ENCODE measurements around the gene SLC26A1. TPM values are rescaled to one million over a fixed set of nuclear protein-coding genes. Genes with fewer than 3 reads are reported as not detected.
"Not testable (repeated sequence)": the region's sequence is repeated elsewhere in the genome, so short reads cannot be mapped to it uniquely, and the experiment has no call there.

The SLC26A1 gene
- polyA plus RNA-seq, 3 donors from 2014 or later, result 0.52 to 0.77 TPM; not detected in 1

DNA sequence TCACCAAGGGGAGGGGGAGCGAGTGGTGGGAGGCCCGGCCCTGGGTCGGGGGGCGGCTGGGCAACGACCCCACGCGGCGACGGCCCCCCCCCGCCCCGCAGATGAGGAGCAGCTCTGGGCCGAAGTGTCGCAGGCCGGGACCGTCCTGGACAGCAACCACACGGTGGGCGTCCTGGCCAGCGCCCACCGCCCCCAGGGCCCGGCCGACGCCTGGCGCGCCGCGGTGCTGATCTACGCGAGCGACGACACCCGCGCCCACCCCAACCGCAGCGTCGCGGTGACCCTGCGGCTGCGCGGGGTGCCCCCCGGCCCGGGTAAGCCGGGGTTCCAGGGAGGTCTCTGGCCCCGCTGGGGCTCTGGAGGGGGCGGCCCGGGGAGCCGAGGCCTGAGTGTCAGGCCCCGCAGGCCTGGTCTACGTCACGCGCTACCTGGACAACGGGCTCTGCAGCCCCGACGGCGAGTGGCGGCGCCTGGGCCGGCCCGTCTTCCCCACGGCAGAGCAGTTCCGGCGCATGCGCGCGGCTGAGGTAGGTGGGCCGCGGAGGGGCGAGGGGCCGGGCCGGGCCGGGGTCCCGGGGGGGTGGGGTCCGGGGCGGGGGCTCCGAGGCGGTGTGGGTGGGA lies 9.5 kb upstream of the SLC26A1 start:
- H3K36me3 Mint-ChIP-seq, result peaks cover 0 to 4% (median 0%) of the 10 kb centered on the region in 3 donors
- no peak overlapping the region for H3K4me3 Mint-ChIP-seq
- H3K4me1 Mint-ChIP-seq, result peaks cover 0 to 3% of the 10 kb centered on the region in 2 donors
- H3K27me3 Mint-ChIP-seq (ENCODE audit: low read depth in 3 of 3), result peaks cover 8 to 28% (median 17%) of the 10 kb centered on the region in 3 donors
- no peak for DNase-seq
- H3K27ac Mint-ChIP-seq, result no peak overlapping the region
- peaks cover 0 to 2% (median 0%) of the 10 kb centered on the region in 6 donors for H3K9me3 Mint-ChIP-seq

DNA sequence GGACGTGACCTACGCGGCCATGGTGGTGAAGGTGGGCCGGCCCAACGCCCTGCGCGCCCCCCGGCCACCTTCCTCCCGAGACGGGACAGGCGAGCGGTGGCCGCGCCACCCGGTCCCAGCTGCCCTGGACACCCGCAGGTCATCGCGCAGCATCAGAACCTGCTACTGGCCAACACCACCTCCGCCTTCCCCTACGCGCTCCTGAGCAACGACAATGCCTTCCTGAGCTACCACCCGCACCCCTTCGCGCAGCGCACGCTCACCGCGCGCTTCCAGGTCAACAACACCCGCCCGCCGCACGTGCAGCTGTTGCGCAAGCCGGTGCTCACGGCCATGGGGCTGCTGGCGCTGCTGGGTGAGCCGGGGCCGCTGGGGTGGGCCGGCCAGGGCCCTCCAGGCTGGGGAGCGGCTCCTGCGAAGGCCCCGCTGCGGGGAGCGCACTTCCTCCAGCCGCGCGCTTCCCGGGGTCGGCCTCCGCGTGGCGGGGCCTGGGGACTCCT lies 9.0 kb upstream of the SLC26A1 start:
- Mint-ChIP-seq H3K4me1 (peaks cover 0 to 3% of the 10 kb centered on the region in 2 donors), H3K9me3 (peaks cover 0 to 1% (median 0%) of the 10 kb centered on the region in 6 donors), H3K27me3 (ENCODE audit: low read depth in 3 of 3) (peaks cover 8 to 25% (median 14%) of the 10 kb centered on the region in 3 donors), H3K36me3 (peaks cover 0 to 4% (median 0%) of the 10 kb centered on the region in 3 donors), H3K4me3 (peak overlapping the region in 1 of 5 donors; percentile 44), H3K27ac (no peak overlapping the region)
- peak in 2 of 3 donors; percentile 24 to 29 for DNase-seq

DNA sequence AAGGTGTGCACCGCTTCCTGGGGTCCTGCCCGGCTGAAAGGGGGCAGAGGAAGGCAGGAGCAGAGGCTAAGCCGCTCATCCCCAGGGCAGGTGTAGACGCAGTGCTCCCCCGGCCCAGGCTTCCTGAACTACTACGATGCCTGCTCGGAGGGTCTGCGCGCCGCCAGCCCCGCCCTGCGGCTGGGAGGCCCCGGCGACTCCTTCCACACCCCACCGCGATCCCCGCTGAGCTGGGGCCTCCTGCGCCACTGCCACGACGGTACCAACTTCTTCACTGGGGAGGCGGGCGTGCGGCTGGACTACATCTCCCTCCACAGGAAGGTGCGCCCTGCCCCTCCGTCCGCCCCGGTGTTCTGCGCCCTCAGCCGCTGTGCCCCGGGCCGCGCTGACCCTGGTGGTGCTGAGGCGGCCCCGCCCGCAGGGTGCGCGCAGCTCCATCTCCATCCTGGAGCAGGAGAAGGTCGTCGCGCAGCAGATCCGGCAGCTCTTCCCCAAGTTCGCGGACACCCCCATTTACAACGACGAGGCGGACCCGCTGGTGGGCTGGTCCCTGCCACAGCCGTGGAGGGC lies 8.4 kb upstream of the SLC26A1 start:
- Mint-ChIP-seq H3K9me3 (peaks cover 0 to 1% (median 0%) of the 10 kb centered on the region in 6 donors), H3K4me3 (no peak overlapping the region), H3K27me3 (ENCODE audit: low read depth in 3 of 3) (peaks cover 8 to 23% (median 13%) of the 10 kb centered on the region in 3 donors), H3K4me1 (peaks cover 0 to 3% of the 10 kb centered on the region in 2 donors), H3K36me3 (no peaks in the 10 kb centered on the region), H3K27ac (no peak overlapping the region)
- DNase-seq, result no peak

DNA sequence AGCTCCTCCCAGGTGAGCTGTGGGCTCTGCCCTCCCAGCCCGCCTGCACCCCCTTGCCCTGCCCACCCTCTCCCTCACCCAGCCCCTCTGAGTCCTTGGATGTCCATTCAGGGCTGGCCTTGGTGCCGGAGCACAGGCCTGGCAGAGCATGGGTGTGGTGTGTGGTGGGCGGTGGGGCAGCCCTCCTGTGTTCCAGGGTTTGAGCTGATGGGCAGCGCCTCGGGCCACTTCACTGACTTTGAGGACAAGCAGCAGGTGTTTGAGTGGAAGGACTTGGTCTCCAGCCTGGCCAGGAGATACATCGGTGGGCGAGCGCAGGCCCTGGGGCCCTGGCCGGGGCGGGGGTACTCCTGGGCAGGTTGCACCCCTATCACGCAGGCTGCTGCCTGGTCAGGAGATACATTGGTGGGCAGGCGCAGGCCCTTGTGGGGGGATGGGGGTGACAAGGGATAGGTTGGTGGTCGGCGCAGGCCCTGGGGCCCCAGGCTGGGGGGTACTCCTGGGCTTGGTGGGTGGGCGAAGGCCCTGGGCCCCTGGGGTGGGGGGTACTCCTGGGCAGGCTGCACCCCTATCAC lies 7.6 kb upstream of the SLC26A1 start:
- no peak for DNase-seq
- H3K4me3 Mint-ChIP-seq, result no peak overlapping the region
- H3K36me3 Mint-ChIP-seq, result no peaks in the 10 kb centered on the region
- no peak overlapping the region for H3K27ac Mint-ChIP-seq
- peaks cover 0 to 1% (median 0%) of the 10 kb centered on the region in 6 donors for H3K9me3 Mint-ChIP-seq
- peaks cover 0 to 3% of the 10 kb centered on the region in 2 donors for H3K4me1 Mint-ChIP-seq
- H3K27me3 Mint-ChIP-seq (ENCODE audit: low read depth in 3 of 3), result peaks cover 7 to 17% (median 13%) of the 10 kb centered on the region in 3 donors

DNA sequence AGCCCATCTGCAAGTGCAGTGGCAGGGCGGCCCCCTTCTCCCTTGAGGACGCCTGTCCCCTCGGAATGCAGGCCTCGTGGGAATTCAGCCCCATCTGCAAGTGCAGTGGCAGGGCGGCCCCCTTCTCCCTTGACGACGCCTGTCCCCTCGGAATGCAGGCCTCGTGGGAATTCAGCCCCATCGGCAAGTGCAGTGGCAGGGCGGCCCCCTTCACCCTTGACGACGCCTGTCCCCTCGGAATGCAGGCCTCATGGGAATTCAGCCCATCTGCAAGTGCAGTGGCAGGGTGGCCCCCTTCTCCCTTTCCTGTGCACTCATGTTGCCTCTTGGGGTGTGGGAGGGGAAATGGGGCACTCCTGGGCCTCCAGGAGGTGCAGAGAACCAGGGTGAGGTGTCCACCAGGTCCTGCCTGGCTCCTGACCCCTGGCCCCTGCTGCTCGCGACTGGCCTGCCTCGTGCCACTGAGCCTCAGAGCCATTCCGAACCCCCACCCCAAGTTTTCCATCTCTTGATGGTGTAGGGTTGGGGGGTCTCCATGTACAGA lies 6.8 kb upstream of the SLC26A1 start:
- Mint-ChIP-seq H3K9me3 (peaks cover 0 to 1% (median 0%) of the 10 kb centered on the region in 6 donors), H3K4me3 (no peak overlapping the region), H3K36me3 (no peaks in the 10 kb centered on the region), H3K27ac (no peak overlapping the region), H3K27me3 (ENCODE audit: low read depth in 3 of 3) (peaks cover 7 to 15% (median 13%) of the 10 kb centered on the region in 3 donors), H3K4me1 (peaks cover 0 to 3% of the 10 kb centered on the region in 2 donors)
- no peak for DNase-seq

DNA sequence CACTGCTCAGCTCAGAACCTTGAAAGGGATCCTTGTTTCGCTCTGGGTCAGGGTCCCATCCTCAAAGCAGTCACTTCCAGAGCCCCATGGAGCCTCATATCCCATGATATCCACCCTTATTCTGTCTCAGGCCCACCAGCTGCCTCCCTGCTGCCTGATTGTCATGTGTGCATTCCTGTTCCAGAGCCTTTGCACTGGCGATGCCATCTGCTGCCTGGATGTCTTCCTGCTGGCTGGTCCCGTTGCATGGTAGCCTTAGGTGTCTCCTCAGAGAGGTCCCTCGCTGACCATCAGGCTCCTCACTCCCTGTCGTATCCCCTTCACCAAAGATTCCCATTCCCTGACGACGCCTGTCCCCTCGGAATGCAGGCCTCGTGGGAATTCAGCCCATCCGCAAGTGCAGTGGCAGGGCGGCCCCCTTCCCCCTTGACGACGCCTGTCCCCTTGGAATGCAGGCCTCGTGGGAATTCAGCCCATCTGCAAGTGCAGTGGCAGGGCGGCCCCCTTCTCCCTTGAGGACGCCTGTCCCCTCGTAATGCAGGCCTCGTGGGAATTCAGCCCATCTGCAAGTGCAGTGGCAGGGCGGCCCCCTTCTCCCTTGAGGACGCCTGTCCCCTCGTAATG lies 6.1 kb upstream of the SLC26A1 start:
- Mint-ChIP-seq H3K27me3 (ENCODE audit: low read depth in 3 of 3) (peaks cover 4 to 13% (median 11%) of the 10 kb centered on the region in 3 donors), H3K4me3 (peak overlapping the region in 1 of 5 donors; percentile 8)
- H3K4me1 Mint-ChIP-seq, H3K27ac Mint-ChIP-seq, H3K36me3 Mint-ChIP-seq, DNase-seq, H3K9me3 Mint-ChIP-seq: not testable (repeated sequence)

DNA sequence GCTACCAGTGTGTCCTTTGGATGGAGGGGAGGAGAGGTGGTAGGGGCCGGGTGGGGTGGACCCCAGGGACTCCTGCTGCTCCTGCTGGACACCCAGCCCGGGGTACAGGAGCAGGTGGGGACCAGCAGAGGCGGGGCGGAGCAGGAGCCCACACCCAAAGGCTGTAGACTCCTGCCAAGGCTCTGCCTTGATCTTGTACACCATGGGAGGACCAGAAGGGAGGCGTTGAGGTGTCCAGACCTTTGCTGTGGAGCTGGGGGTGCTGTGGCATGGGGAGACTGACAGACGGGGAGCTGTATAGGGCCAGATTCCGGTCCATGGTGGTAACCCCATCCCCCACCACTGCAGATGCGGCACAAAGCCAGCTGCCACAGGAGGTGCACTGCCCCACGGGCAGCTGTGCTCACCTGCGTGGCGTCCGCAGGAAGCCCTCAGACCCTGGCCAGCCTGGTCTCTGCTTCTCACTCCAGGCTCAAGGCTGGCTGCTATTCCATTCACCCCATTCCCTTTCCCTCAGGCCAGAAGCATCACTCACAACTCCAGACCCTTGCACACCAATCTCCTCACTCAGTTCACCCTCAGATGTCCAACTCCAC lies 5.0 kb upstream of the SLC26A1 start:
- Mint-ChIP-seq H3K27ac (no peak overlapping the region), H3K36me3 (no peaks in the 10 kb centered on the region), H3K27me3 (ENCODE audit: low read depth in 3 of 3) (peaks cover 2 to 13% (median 9%) of the 10 kb centered on the region in 3 donors), H3K4me3 (peak overlapping the region in 2 of 5 donors; percentile 30 to 35), H3K4me1 (peaks cover 0 to 3% of the 10 kb centered on the region in 2 donors), H3K9me3 (no peaks in the 10 kb centered on the region)
- DNase-seq, result no peak

DNA sequence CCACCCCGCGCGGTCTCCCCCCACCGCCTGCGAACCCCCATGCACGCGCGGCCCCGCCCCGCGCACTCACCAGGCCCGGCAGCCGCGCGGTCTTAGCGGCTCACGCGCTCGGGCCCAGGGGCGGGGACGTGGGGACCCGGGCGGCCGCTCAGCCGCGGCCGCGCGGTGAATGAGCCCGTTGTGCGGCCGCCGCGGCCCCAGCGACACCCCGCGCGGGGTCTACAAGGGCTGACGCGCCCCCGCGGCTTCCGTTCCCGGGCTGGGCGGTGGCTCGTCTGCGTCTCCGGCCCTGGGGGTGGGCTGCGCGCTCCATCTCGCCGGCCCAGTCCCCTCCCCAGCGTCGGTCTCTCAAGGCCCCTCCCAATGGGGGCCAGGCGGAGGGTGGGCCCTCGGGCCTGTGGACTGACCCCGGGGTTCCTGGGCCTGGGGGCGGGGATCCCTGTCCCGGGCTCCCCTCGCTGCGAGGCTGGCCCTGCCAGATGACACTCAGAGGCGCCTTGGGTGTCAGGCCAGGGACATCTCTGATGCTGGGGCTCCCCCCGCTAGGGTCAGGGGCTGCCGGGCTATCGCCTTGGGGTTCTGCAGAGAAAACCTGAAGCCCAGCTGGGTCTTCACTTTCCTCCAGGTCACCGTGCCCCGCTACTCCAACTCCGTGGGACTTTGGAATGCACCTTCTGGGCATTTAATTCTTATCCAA lies 4.3 kb upstream of the SLC26A1 start:
- peak overlapping the region in 1 of 5 donors; percentile 24 for H3K4me3 Mint-ChIP-seq
- peaks cover 0 to 3% of the 10 kb centered on the region in 2 donors for H3K4me1 Mint-ChIP-seq
- H3K36me3 Mint-ChIP-seq, result no peaks in the 10 kb centered on the region
- no peak for DNase-seq
- H3K27ac Mint-ChIP-seq, result no peak overlapping the region
- H3K9me3 Mint-ChIP-seq, result no peaks in the 10 kb centered on the region
- H3K27me3 Mint-ChIP-seq (ENCODE audit: low read depth in 3 of 3), result peaks cover 2 to 13% (median 9%) of the 10 kb centered on the region in 3 donors

DNA sequence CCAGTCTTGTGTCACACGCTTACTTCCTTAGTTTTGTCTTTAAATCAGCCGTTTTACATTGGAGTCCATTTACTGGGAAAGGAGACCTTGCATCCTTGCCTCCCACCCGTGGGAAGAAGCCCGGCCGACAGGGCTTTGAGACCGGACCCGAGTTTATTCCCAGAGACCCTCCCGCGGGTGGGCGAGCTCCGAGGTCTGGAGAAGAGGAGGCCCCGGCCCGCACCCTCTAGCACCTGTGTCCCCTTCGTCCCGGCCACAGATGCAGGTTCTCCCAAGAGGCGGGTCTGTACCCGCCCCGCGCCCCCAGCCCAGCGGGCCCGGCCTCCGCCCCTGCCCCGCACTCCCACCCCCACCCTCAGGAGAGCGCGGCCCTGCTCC lies 3.8 kb upstream of the SLC26A1 start:
- H3K27ac Mint-ChIP-seq, result no peak overlapping the region
- H3K4me3 Mint-ChIP-seq, result no peak overlapping the region
- no peak for DNase-seq
- H3K9me3 Mint-ChIP-seq, result no peaks in the 10 kb centered on the region
- H3K36me3 Mint-ChIP-seq, result no peaks in the 10 kb centered on the region
- H3K4me1 Mint-ChIP-seq, result peaks cover 0 to 2% of the 10 kb centered on the region in 2 donors
- H3K27me3 Mint-ChIP-seq (ENCODE audit: low read depth in 3 of 3), result peaks cover 2 to 13% (median 9%) of the 10 kb centered on the region in 3 donors

DNA sequence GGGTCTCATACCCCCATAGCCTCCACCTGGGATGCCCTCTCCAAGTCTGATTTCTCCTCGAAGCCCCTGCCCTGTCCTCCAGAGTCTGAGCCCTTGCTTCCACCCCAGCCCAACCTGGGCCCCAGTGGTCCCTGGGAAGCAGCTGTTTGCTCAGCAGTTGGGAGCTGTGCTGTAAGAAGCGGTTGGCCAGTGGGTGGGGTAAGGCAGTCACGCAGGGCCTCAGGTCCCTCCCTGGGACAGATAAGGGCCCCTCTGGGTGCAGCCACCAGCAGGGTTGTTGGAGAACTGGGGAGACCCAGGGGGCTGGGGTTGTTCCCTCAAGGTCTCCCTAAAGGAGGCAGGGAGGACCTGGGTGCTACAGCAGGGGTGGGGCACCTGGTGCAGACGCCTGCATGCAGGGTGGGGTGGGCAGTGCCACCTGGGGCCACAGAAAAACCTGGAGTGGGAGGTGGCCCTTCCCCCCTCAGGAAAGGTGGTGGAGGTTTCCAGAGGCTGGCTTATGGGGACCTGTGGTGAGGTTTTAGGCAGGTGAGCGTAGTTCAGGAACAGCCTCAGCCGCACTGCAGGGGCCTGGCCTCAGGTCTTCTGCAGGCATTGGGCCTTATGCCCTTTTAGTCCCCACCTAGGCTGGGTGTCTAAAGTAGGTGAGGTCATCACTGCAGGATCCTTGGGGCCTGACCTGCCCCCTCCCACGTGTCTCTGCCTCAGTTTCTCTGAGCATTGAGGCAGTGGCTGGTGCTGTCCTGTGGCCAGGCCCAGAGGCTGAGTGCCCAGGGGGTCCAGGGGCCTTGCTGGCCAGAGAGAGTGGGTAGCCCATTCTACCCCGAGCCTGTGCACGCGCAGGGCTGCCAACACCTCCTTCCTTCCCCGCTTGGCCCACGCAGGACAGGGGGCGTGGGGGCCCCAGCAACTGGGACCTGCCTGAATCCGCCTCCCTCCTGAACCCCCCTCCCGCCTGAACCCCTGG lies 3.1 kb upstream of the SLC26A1 start:
- H3K36me3 Mint-ChIP-seq, result no peaks in the 10 kb centered on the region
- H3K9me3 Mint-ChIP-seq, result no peaks in the 10 kb centered on the region
- DNase-seq, result no peak
- H3K27me3 Mint-ChIP-seq (ENCODE audit: low read depth in 3 of 3), result peaks cover 2 to 12% (median 9%) of the 10 kb centered on the region in 3 donors
- H3K27ac Mint-ChIP-seq, result no peak overlapping the region
- peaks cover 0 to 2% of the 10 kb centered on the region in 2 donors for H3K4me1 Mint-ChIP-seq
- no peak overlapping the region for H3K4me3 Mint-ChIP-seq

DNA sequence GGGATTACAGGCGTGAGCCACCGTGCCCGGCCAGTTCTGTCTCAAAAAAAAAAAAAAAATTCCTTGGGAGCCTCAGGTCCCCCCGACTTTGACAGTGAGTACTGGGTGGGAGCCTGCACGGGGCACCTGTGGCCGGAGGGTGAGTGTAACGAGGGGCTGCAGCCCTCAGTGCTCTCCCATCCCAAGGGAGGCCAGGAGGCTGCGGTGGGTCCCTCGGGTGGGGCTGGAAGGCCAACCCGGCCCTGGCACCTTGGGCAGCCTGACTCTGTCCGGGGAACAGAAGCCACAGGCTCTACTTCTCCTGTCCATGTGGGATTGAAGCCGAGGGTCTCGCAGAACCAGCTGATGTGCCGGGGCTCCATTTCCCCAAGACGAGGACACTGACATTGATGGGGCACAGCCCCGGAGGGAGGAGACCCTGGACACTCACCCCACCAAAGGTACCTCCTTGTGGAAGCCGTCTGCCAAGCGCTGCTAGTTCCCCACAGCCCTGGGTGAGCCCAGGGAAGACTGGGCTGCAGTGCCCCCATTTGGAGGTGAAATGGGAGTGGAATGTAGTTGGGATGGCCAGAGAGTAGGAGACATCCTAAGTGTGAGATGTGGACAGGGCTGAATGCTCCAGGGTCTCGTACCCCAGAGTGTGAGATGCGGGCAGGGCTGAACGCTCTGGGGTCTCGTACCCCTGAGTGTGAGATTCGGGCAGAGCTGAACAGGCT lies 2.3 kb upstream of the SLC26A1 start:
- Mint-ChIP-seq H3K9me3 (no peaks in the 10 kb centered on the region), H3K4me1 (peaks cover 0 to 2% of the 10 kb centered on the region in 2 donors), H3K27me3 (ENCODE audit: low read depth in 3 of 3) (peaks cover 2 to 10% (median 9%) of the 10 kb centered on the region in 3 donors), H3K36me3 (no peaks in the 10 kb centered on the region), H3K27ac (no peak overlapping the region), H3K4me3 (no peak overlapping the region)
- DNase-seq, result no peak

Data from immature natural killer cell (primary cell).